Measurements from ENCODE around the gene ELOVL3. TPM values are rescaled to one million over a fixed set of nuclear protein-coding genes. Genes with fewer than 3 reads are reported as not detected.
A peak's percentile ranks its signal among the peaks of the same experiment; 100 is the strongest.

The ELOVL3 gene
- total and polyA plus RNA-seq, 2 of the 4 experiments (the other 2 are of a cell fraction), result 0.09 to 0.36 TPM

- H3K14ac ChIP-seq (replicated peaks; ENCODE audit: low read depth, low read length), result peak overlapping the region; percentile 66; the same call in 1 of the 2 replicates
- peak overlapping the region; percentile 1; the same call in 1 of the 2 replicates for H3K9ac ChIP-seq (ENCODE audit: low read depth, low read length)
- H4K91ac ChIP-seq (ENCODE audit: insufficient read depth, low read depth, low read length), result no peak overlapping the region
- no peak overlapping the region for H2BK5ac ChIP-seq (ENCODE audit: low read depth, low read length, poor library complexity, severe bottlenecking)
- H2BK120ac ChIP-seq (ENCODE audit: low read depth, low read length), result 0 out of 2 replicates have a peak overlapping the region, but pooled peaks have one; percentile 1
- H3K18ac ChIP-seq (ENCODE audit: low read depth, low read length), result no peak overlapping the region
- no TSS peak for BruUV-seq (replicated peaks)
- H3K79me1 ChIP-seq (ENCODE audit: low read depth in 1 of 2, low read length in 2 of 2), result peaks cover 0 to 38% of the 10 kb centered on the region in 2 experiments; a peak in 2 of 4 replicates
- peak overlapping the region; percentile 3; the same call in 1 of the 3 replicates for H2BK15ac ChIP-seq (ENCODE audit: low read depth, low read length)
- TF ChIP-seq FOS (IDR thresholded peaks at IDR 0.05; ENCODE audit: low read depth, low read length) (no peak), POLR2A (IDR thresholded peaks at IDR 0.05; ENCODE audit: low read depth, low read length) (no peak), RAD21 (IDR thresholded peaks at IDR 0.05; ENCODE audit: low read length) (no peak)
- peaks cover 19% of the 10 kb centered on the region for H3K9me1 ChIP-seq (ENCODE audit: insufficient read depth, low read length)
- CTCF ChIA-PET, result no interaction called here
- H2AK5ac ChIP-seq (ENCODE audit: low read depth, low read length), result peak overlapping the region; percentile 31; the same call in 1 of the 2 replicates
- dilution Hi-C loops (cut with HindIII; ENCODE audit: low sequenced_read_pairs, unreplicated experiment) (no loop called here), in situ Hi-C loops (cut with MboI; ENCODE audit: low sequenced_read_pairs) (no loop called here), intact Hi-C loops (cut with micrococcal nuclease) (no loop called here)
- H3K23ac ChIP-seq (ENCODE audit: low read depth, low read length), result peak overlapping the region; percentile 48; the same call in 1 of the 2 replicates
- 30% methylated on average over 2 of the region's 7 CpGs; no CpG with 5 or more reads in 1 of the 2 experiments for WGBS, 2 experiments (ENCODE audit: extremely low coverage in 2 of 2, insufficient read length in 1 of 2)
- peak overlapping the region in 1 of 2 experiments; percentile 20; a peak in 1 of 4 replicates for H4K8ac ChIP-seq (ENCODE audit: low read depth in 2 of 2, low read length in 2 of 2)
- peak overlapping the region; percentile 50; the same call in 1 of the 2 replicates for H3K4ac ChIP-seq (ENCODE audit: low read depth, low read length)
- peaks cover 26% of the 10 kb centered on the region for H3K27me3 ChIP-seq (ENCODE audit: control insufficient read depth, insufficient read depth, low read length)
- peaks cover 12% of the 10 kb centered on the region for H3K4me1 ChIP-seq (ENCODE audit: control insufficient read depth, insufficient read depth, low read length)
- POLR2A ChIA-PET (ENCODE audit: unreplicated experiment), result no interaction called here
- H3K9me3 ChIP-seq (ENCODE audit: control insufficient read depth, insufficient read depth, low read length), result no peaks in the 10 kb centered on the region
- H4K20me1 ChIP-seq (ENCODE audit: insufficient read depth, low read length), result peaks cover 16% of the 10 kb centered on the region
- no peak overlapping the region for H4K5ac ChIP-seq (ENCODE audit: low read depth, low read length)
- H2AFZ ChIP-seq (replicated peaks; ENCODE audit: low read length, poor library complexity), result peak overlapping the region; percentile 92
- peak overlapping the region; percentile 35; the same call in 1 of the 2 replicates for H2BK20ac ChIP-seq (ENCODE audit: low read depth, low read length)
- H3K36me3 ChIP-seq (ENCODE audit: control insufficient read depth, insufficient read depth, low read length), result no peaks in the 10 kb centered on the region
- no peak for ATAC-seq (ENCODE audit: low read depth)
- H3K4me3 ChIP-seq (ENCODE audit: insufficient read depth, low read depth, low read length), result peak overlapping the region; percentile 65
- DNase-seq, result no peak
- no peak overlapping the region for H3K56ac ChIP-seq (ENCODE audit: extremely low read depth, insufficient read depth, low read length)
- H2AK9ac ChIP-seq (replicated peaks; ENCODE audit: low read depth, low read length, poor library complexity), result peak overlapping the region; percentile 73
- H3K4me2 ChIP-seq (ENCODE audit: low read depth, low read length), result peak overlapping the region; percentile 84
- no peak overlapping the region for H3K27ac ChIP-seq (ENCODE audit: insufficient read depth, low read length)
Measured at GRCh38 chr10:102242118-102242485, 16.0 kb downstream of the ELOVL3 start.

Data from IMR-90 (cell line).